Measurements from ENCODE around the gene LACC1.
A peak's percentile ranks its signal among the peaks of the same experiment; 100 is the strongest.

Gene LACC1

DNA sequence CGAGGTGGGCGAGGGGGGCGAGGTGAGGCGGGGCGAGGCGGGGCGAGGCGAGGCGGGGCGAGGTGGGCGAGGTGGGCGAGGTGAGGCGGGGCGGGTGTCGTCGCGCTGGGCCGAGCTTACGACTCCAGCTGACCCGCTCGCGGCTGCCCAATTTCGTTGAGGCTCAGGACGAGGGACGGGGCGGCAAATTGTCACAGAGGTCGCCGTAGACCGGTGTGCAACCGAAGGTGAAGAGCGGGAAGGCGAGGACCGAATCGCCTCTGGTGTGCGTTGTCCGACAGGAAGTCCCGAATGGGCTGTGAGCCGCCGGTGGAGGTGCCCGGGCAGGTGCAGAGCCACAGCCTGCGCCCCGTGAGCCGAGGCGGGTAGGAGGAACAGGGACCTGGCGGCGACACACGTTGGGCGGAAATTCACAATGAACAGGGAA, at the start of gene LACC1:
Gene LACC1 (plus strand): TSS at position 150 of the 427 bp plus-strand sequence. CDS start 1,082 bp downstream, outside the sequence.
- DNase-seq, result no peak

DNA sequence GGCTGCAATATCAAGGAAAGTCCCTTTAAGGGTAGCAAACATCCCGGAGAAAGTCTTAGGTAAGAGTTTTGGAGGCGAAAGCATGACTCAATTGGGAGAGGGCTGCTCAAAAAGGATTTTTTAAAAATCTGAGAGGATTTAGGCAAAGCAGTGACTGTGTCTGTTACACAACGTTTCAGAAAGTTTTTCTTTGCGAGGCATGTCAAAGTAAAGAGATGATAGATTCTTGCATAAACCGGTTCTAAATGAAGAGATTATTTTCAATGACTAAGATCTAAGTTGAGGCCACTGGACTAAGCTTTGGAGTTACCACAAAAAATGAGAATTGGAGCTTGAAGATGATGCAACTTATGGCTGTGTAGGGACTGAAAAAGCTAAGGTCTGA, 49.2 kb upstream of the LACC1 start:
- no peak for DNase-seq

DNA sequence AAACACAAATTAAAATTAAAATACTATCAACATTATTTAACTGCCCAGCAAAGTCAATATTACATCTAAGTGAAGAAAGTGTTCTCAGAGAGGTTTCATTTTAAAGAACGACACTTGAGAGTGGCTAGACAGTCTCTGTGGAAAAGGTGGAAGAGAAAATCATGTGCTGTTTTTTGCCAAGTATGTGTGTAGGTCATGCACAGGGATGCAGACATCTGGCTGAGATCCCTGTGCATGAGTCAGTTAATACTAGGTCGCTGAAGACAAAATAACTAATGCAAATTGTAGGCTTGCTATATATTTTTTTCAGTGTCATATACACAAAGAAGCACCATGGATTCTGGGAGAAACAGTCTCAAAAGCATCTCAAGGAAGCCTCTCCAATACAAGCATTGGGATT, 48.6 kb upstream of the LACC1 start:
- DNase-seq, result no peak

DNA sequence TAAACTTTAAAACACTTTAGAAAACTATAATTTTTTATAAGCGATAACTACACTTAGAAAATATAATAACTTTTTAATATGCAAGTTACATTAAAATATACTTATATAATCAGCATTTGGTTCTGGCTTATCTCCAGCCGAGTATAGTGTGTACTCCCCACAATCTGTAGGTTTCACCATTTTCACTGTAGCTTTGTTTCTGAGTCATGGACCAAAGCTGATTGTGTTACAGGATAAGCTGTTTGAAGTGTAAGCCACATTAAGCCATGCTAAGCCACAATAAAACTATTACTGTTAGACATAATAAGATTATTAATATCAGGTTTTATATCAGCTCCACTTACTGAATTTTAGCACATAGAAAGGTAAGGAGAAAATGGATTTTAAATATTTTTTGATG, 44.0 kb upstream of the LACC1 start:
- DNase-seq, result no peak

- DNase-seq, result no peak
Observed at GRCh38 chr13:43838909-43839308, 40.8 kb upstream of the LACC1 start.

DNA sequence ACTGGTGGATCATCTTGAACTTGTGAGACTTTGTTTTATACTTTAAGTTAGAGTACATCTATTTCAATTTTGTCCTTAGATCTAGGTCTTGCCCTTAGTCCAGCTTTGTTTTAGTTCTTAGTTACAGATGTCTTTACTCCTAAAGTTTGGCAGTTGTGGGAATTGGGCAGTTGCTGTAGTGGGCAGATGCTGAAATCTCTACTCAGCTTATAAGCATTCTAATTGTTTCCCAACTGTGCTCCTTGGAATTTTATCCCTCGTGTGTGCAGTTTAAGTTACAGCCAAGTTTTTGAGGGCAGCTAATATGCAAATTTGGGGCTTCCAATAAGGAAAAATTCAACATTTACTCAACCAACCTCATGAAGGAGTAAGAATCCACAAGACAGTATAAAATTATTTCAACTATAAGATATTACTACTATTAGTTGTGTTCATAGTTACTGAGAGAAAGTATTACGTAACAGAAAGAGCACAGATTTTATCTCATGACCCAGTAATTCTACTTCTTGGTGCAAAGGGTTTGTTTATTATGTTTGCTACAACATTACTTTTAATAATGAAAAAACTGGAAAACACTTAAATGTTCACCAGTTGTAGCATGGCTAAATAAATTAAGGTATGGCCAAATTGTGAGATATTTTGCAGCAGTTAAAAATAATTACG, 33.1 kb upstream of the LACC1 start:
- DNase-seq, result no peak

DNA sequence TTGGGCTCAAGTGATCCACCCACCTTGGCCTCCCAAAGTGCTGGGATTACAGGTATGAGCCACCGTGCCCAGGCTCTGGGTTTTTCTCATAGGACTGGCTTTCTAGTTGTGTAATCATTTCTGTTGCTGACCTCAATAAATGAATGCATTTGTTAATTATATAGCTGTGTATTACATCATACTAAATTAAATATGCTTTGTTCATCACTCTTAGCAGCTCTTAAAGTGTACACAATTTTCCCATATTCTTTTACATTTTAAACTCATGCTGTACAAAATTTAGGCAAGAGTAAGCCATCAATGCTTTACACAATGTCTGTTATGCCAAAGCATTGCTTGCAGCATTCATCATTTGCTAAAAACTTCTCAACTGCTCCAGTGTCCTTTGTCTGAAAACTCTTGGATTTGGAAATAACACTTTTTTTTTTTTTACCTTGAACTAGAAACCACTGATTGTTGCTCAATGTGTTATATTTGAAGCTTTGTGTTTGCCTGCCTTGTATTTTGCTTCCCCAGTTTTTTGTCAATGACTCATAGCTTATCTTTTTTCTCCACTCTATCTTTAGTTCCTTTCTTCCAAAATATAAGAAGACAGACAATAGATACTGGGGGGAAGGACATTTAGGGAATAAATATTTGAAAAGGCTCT, 31.6 kb upstream of the LACC1 start:
- DNase-seq, result no peak

DNA sequence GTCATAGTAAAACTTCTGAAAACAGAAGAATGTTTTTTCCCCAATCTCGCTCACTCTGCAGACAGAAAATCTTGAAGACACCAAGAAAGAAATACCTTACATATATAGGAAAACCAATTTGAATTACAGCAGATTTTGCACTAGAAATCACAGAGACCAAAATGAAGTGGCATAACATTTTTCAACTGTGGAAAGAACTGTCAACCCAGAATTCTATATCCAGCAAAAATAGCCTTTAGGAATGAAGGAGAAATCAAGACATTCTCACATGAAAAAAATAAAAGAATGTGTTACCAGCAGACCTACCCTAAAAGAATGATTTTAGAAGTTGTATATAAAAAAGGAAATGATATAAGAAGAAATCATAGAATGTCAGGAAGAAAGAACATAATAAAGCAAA, 28.8 kb upstream of the LACC1 start:
- no peak for DNase-seq

DNA sequence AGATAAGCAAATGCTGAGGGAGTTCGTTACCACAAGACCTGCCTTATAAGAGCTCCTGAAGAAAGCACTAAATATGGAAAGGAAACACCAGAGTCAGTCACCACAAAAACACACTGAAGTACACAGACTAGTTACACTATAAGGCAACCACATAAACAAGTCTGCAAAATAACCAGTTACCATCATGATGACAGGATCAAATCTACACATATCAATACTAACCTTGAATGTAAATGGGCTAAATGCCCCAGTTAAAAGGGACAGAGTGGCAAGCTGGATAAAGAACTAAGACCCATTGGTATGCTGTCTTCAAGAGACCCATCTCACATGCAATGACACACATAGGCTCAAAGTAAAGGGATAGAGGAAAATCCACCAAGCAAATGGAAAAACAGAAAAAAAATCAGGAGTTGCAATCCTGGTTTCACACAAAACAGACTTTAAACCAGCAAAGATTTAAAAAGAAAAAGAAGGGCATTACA, 26.7 kb upstream of the LACC1 start:
- DNase-seq, result no peak

- no peak for DNase-seq
Observed at GRCh38 chr13:43861863-43862262, 17.8 kb upstream of the LACC1 start.

DNA sequence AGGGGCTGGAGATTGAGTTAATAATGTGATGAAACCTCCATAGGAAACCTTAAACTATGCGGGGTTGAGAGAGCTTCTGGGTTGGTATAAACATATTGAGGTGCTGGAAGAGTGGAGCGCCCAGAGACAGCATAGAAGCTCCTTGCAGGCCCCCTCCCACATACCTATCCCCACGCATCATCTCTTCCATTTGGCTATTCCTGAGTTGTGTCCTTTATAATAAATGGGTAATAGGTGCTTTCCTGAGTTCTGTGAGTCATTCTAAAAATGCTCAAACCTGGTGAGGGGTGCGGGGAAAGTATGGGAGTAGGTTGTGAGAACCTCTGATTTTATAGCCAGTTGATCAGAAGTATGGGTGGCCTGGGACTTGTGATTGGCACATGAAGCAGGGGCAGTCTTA, 14.8 kb upstream of the LACC1 start:
- no peak for DNase-seq

- DNase-seq, result no peak
Observed at GRCh38 chr13:43865892-43866291, 13.8 kb upstream of the LACC1 start.

DNA sequence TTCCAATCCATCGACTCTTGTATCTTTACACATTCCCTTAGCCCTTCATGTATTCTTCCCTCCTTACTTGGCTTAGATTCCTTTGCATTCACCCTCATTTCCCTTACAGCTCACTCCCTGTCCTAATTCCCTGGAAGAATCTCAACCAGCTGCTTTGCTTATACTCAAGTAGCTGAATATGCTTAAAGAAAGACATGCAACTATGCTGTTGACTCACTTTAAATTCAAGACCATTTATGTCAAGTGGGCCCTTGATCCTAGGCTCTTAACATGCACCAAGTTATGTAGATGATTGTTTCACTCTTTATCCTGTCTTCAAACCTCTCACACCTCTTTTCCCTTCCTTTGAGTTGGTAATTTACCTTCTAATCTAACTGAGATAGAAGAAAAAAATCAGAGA, 7.5 kb upstream of the LACC1 start:
- DNase-seq, result no peak

DNA sequence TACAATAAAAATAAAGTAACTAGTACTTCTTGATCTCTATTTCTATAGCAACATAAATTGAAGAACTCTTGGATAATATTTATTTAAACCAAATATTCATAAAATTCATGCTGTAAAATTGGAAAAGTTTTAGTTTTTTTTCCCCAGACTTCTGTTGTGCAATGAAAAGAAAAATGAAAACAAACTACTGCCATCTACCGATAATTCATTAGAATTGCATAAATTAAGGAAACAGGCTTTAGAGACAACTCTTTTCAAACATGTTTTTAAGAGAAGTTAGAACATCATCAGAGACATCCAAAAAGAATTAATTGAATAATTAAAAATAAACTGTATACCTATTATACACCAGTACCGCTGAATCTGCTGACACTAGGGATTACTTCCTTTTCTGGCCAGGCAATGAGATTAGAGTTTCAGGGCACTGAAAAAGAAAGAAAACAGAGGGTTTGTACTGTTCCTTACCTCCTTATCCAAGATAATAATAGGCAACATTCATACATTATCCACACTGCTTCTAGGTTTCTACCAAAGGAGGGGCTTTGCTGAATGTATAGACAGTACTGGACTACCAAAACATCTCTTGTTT, 5.1 kb upstream of the LACC1 start:
- DNase-seq, result no peak

DNA sequence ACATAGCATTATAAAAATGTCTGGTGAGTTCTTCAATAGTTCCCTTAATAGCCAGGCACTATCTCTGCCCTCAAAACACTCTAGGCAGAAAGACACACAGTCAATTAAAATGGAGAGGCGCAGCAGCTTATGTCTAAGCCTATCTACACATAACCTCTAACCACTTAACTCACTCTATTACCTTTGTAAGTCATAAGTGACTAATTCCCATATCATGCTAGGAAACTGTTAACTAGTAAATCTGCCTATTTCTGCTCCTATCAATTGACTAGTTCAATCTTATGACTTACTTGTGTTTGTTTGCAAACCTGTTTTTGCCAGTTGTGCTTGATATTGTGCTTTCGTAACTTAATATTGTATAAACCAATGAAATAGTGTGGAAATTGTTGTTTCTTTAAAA, 3.3 kb upstream of the LACC1 start:
- no peak for DNase-seq

GRCh38 chr13:43877326-43877725, 2.4 kb upstream of the LACC1 start:
- no peak for DNase-seq

- DNase-seq, result no peak
Observed at GRCh38 chr13:43877766-43878165, 1.9 kb upstream of the LACC1 start.

- peak; percentile 37 for DNase-seq
Observed at GRCh38 chr13:43878892-43879754, 581 bp upstream of the LACC1 start, which contains the start of gene CCDC122. Gene CCDC122 (minus strand): TSS chr13:43879740. CDS start chr13:43869376, 10,364 bp downstream.

DNA sequence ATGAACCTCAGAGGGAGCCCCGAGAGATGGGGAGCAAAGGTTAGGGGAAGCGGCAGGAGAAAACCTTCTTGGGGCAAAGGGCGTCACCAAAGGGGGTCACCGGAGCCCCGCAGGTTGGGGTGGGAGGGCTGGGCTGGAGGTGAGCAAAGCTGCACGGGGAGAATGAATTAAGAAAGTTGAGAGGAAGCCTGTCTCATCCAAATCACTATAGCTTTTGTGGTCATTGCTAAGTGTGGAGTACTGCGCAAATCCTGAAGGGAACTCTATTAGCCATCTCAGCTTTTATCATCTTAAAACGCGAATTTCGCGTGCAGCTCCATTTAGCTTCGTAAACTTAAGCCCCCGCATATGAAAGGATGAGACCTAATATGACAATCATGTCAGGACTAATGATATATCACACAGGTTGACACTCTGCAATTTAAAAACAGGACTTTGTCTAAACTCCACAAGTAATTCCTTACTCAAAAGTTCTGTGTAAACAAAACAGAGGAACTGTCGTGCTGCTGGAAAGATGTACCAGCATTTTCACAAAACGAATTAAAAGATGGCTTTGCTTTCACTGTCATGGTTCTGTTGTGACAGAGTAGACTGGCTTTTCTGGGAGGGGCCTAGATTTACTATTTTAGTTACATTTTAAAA, 631 bp downstream of the LACC1 start:
- DNase-seq, result no peak

GRCh38 chr13:43880926-43881325, 1.2 kb downstream of the LACC1 start:
- no peak for DNase-seq

- no peak for DNase-seq
Observed at GRCh38 chr13:43881580-43881979, 1.9 kb downstream of the LACC1 start.

- no peak for DNase-seq
Observed at GRCh38 chr13:43883631-43884030, 3.9 kb downstream of the LACC1 start.

DNA sequence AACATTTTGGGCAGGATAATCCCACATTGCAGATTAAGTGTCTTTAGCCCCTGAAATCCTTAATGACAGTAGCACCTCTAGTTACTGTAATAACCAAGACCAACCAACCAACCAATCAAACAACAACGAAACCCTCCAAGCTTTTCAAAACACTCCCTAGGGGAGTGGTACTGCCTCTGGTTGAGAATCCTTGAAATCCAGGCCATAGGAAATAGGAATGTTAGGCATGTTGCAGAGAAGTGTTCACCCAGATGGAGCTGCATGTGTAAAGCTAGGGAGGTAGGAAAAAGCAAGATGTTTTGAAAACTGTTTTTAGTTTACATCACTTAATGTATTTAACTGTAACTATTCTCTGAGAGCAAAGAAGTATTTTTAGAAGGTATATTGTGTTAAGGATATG, 4.5 kb downstream of the LACC1 start:
- no peak for DNase-seq
